Stomach (tissue), 4 donors: ENCODE measurements around the gene SH3RF2.

Experiments
- CTCF ChIP-seq, 7 experiments: fragments of 450-650 bp in 4 of 7; fragments of 200-600 bp in 3 of 7; sonication (generic) in 3 of 7; IDR thresholded peaks; one replicate each; pipeline ENCODE4 v1.5.1; 2016 to 2019; ENCODE audit warnings: antibody characterized with exemption in 7 of 7, control low read depth in 2 of 7, mild to moderate bottlenecking in 1 of 7
- EP300 ChIP-seq: sonication (generic); formaldehyde crosslinking; IDR thresholded peaks from one replicate; pipeline ENCODE4 v1.6.1; 2017; ENCODE audit warnings: antibody characterized with exemption
- POLR2A ChIP-seq, 4 donors: fragments of 450-650 bp; IDR thresholded peaks; one replicate each; pipeline ENCODE4 v1.6.1; 2016; ENCODE audit warnings: antibody characterized with exemption in 4 of 4, control low read depth in 2 of 4, mild to moderate bottlenecking in 1 of 4, moderate library complexity in 1 of 4
- POLR2AphosphoS5 ChIP-seq, 3 donors: sonication (generic); formaldehyde crosslinking; IDR thresholded peaks; one replicate each; pipeline ENCODE4 v1.6.1; 2016; ENCODE audit warnings: antibody characterized with exemption in 3 of 3

DNA sequence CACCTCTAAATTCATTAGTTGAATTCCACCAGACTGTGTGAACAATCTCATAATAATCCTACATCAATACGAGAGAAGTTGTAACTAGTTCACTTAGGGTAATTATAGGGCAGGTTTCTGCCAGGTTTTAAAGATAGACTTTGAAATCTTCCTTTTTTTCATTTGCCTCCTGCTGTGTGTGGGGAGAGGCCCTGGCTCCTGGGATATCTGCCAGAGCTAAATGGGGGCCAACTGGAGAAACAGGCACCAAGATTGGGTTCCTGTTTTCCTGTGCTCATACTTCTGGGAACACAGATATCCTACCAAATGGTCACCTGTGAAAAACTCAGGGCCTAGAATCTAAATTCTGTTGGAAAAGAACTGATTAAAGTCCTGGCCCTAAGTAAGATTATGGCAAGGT lies 42.3 kb downstream of the SH3RF2 start:
- no peak for TF ChIP-seq POLR2AphosphoS5 (IDR thresholded peaks at IDR 0.05)
- TF ChIP-seq CTCF (IDR thresholded peaks at IDR 0.05): no peak
- no peak for TF ChIP-seq POLR2A (IDR thresholded peaks at IDR 0.05)
- no peak for TF ChIP-seq EP300
